ENCODE measurements around the gene KIZ.

DNA sequence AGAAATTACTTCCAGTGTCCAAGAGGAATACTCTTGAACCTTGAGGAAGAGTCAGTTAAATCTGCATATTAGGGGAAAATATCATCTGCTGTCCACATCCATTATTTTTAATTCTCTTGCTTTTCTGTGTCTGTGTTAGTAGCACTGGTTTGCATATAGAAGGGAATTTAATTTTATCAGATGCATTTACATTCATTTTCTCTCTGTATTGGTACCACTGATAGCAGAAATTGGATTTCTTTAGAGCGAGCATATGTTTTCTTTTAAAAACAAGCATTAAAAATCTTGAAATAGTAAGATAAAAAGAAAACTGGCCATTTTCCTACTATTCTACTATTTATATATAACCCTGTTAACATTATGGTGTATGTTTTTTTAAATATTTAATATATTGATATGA, 83.8 kb downstream of the KIZ start:
- TF ChIP-seq, protein P1, sequence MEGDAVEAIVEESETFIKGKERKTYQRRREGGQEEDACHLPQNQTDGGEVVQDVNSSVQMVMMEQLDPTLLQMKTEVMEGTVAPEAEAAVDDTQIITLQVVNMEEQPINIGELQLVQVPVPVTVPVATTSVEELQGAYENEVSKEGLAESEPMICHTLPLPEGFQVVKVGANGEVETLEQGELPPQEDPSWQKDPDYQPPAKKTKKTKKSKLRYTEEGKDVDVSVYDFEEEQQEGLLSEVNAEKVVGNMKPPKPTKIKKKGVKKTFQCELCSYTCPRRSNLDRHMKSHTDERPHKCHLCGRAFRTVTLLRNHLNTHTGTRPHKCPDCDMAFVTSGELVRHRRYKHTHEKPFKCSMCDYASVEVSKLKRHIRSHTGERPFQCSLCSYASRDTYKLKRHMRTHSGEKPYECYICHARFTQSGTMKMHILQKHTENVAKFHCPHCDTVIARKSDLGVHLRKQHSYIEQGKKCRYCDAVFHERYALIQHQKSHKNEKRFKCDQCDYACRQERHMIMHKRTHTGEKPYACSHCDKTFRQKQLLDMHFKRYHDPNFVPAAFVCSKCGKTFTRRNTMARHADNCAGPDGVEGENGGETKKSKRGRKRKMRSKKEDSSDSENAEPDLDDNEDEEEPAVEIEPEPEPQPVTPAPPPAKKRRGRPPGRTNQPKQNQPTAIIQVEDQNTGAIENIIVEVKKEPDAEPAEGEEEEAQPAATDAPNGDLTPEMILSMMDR (IDR thresholded peaks at IDR 0.05; ENCODE audit: poor library complexity), result no peak
- TF ChIP-seq EZH2 (IDR thresholded peaks at IDR 0.05; ENCODE audit: borderline replicate concordance), result no peak
- no peak for TF ChIP-seq EZH2phosphoT487 (IDR thresholded peaks at IDR 0.05; ENCODE audit: low read depth, severe bottlenecking, unreplicated experiment)
